ENCODE results near the gene MBD6.
"Not testable (repeated sequence)": the region's sequence is repeated elsewhere in the genome, so short reads cannot be mapped to it uniquely, and the experiment has no call there.

MBD6 gene

GRCh38 chr12:57488402-57489156, 34.0 kb upstream of the MBD6 start:
- no peak for DNase-seq (ENCODE audit: low read depth in 3 of 3)

DNA sequence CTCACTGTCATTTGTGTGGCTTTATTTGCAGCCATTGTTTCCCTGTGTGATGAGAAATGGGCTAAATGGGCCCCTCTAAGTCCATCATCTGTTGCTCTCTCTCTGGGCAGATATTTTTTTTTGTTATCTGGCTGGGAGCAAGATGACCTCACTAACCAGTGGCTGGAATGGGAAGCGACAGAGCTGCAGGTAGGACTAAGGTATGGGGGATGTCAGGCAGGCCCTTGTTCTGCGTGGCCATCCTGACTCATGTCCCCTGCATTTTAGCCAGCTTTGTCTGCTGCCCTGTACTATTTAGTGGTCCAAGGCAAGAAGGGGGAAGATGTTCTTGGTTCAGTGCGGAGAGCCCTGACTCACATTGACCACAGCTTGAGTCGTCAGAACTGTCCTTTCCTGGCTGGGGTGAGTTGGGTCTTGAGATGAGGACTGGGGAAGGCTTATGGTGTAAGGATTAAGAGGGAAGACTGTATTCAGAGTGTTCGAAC, 33.4 kb upstream of the MBD6 start:
- no peak for DNase-seq (ENCODE audit: low read depth in 3 of 3)

GRCh38 chr12:57490126-57490525, 32.5 kb upstream of the MBD6 start:
- no peak for DNase-seq (ENCODE audit: low read depth in 3 of 3)

- no peak for DNase-seq (ENCODE audit: low read depth in 3 of 3)
Observed at GRCh38 chr12:57491393-57492280, 31.0 kb upstream of the MBD6 start.

- DNase-seq (ENCODE audit: low read depth in 3 of 3) = not testable (repeated sequence)
Observed at GRCh38 chr12:57495051-57495701, 27.4 kb upstream of the MBD6 start.

- DNase-seq (ENCODE audit: low read depth in 3 of 3) = no peak
Observed at GRCh38 chr12:57496822-57497221, 25.8 kb upstream of the MBD6 start.

GRCh38 chr12:57497223-57498131, 25.1 kb upstream of the MBD6 start:
- DNase-seq (ENCODE audit: low read depth in 3 of 3) = no peak

DNA sequence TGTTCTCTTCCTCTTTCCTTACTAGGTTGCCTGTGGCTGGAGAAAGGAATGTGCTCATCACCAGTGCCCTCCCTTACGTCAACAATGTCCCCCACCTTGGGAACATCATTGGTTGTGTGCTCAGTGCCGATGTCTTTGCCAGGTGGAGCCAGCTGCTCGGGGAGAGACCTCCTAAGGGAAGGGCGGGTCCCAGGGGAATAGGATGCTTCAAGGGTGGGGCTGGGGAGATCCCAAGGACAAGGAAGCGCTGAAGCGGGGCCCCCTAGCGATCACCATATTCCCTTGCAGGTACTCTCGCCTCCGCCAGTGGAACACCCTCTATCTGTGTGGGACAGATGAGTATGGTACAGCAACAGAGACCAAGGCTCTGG, 24.5 kb upstream of the MBD6 start:
- DNase-seq (ENCODE audit: low read depth in 3 of 3) = no peak

GRCh38 chr12:57498571-57498970, 24.1 kb upstream of the MBD6 start:
- no peak for DNase-seq (ENCODE audit: low read depth in 3 of 3)

DNA sequence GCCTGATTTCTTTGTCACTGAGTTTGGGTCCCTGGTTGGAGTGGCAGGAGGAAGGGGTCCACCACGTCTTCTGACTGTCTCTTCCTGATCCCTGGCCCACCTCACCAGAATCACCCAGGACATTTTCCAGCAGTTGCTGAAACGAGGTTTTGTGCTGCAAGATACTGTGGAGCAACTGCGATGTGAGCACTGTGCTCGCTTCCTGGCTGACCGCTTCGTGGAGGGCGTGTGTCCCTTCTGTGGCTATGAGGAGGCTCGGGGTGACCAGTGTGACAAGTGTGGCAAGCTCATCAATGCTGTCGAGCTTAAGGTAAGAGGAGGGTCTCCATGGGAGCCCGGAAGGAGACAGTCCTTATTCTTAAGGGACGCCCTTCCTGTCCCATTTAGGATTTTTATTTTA, 22.4 kb upstream of the MBD6 start:
- DNase-seq (ENCODE audit: low read depth in 3 of 3) = no peak

GRCh38 chr12:57502311-57502969, 20.2 kb upstream of the MBD6 start:
- DNase-seq (ENCODE audit: low read depth in 3 of 3) = not testable (repeated sequence)

GRCh38 chr12:57506541-57506940, 16.1 kb upstream of the MBD6 start:
- DNase-seq (ENCODE audit: low read depth in 3 of 3) = not testable (repeated sequence)

GRCh38 chr12:57507796-57508195, 14.8 kb upstream of the MBD6 start:
- not testable (repeated sequence) for DNase-seq (ENCODE audit: low read depth in 3 of 3)

- no peak for DNase-seq (ENCODE audit: low read depth in 3 of 3)
Observed at GRCh38 chr12:57511161-57511560, 11.5 kb upstream of the MBD6 start.

DNA sequence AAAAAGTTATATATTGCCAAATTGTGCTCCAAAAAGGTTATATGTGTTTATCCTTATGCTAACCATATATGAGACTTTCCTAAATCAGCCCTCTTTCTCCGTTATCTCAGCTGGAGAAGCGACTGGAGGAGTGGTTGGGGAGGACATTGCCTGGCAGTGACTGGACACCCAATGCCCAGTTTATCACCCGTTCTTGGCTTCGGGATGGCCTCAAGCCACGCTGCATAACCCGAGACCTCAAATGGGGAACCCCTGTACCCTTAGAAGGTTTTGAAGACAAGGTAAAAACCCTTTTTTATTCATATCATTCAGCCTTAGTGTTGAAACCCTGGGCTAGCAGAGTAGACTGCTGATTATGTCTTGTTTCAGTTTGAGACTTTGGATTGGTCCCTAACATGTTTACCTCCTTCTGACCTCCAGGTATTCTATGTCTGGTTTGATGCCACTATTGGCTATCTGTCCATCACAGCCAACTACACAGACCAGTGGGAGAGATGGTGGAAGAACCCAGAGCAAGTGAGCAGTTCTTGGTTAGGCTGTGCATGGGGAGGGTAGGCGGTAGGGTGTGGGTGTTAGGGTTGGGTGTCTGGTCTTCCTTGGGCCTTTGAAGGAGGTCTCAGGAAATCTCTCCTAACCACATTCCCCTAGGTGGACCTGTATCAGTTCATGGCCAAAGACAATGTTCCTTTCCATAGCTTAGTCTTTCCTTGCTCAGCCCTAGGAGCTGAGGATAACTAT, 10.9 kb upstream of the MBD6 start:
- no peak for DNase-seq (ENCODE audit: low read depth in 3 of 3)

GRCh38 chr12:57512665-57513064, 10.0 kb upstream of the MBD6 start:
- DNase-seq (ENCODE audit: low read depth in 3 of 3) = no peak

DNA sequence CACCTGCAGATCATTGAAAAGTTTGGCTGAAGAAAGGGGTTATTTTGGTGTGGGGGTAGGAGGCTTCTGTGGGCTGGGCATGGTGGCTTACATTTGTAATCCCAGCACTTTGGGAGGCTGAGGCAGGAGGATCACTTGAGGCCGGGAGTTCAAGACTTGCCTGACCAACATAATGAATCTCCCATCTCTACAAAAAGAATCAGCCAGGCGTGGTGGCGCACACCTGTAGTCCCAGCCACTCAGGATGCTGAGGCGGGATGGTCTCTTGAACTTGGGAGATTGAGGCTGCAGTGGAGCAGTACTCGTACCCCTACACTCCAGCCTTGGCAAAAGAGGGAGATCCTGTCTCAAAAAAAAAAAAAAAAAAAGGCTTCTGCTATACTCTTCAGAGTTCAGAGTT, 9.4 kb upstream of the MBD6 start:
- DNase-seq (ENCODE audit: low read depth in 3 of 3) = no peak

- not testable (repeated sequence) for DNase-seq (ENCODE audit: low read depth in 3 of 3)
Observed at GRCh38 chr12:57513677-57514076, 8.9 kb upstream of the MBD6 start.

DNA sequence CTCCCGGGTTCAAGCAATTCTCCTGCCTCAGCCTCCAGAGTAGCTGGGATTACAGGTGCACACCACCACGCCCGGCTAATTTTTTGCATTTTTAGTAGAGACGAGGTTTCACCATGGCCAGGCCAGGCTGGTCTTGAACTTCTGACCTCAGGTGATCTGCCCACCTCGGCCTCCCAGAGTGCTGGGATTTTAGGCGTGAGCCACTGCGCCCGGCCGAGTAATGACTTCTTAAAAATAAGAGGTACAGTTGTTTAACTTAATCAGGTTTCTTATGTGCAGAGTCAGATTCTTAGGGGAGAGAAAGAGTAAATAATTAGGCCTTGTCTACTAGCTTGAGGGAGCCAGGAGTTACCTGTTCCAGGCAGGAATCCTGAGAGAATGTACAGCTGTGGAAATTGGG, 8.4 kb upstream of the MBD6 start:
- not testable (repeated sequence) for DNase-seq (ENCODE audit: low read depth in 3 of 3)
